ENCODE data around the gene SLC25A30. TPM values are rescaled to one million over a fixed set of nuclear protein-coding genes. Genes with fewer than 3 reads are reported as not detected.

SLC25A30 gene
- total RNA-seq, 4 donors from 2014 or later = 1.7 to 6.7 (median 5.8) TPM

- WGBS, 2 donors = 12 to 29% methylated on average over 2 of the region's 2 CpGs
- H3K4me3 ChIP-seq = no peak overlapping the region
- intact Hi-C loops (cut with DNase I) = no loop called here
- H3K36me3 ChIP-seq = peaks cover 0 to 6% (median 0%) of the 10 kb centered on the region in 3 donors
- H3K27ac ChIP-seq = peak overlapping the region; percentile 74 to 91 (median 84)
- DNase-seq = peak; percentile 47
- H3K9me3 ChIP-seq = no peaks in the 10 kb centered on the region
- H3K27me3 ChIP-seq = no peaks in the 10 kb centered on the region
- peak in 1 of 4 donors; percentile 24 for TF ChIP-seq POLR2A (IDR thresholded peaks at IDR 0.05)
- no peak for TF ChIP-seq CTCF (IDR thresholded peaks at IDR 0.05)
- H3K4me1 ChIP-seq = peaks cover 13 to 68% (median 27%) of the 10 kb centered on the region in 3 donors
Measured at GRCh38 chr13:45367358-45367757, 50.8 kb downstream of the SLC25A30 start.

- Histone ChIP-seq H3K9me3 (no peaks in the 10 kb centered on the region), H3K27me3 (no peaks in the 10 kb centered on the region), H3K27ac (peak overlapping the region; percentile 75 to 91 (median 84)), H3K4me3 (no peak overlapping the region), H3K36me3 (peaks cover 0 to 11% (median 0%) of the 10 kb centered on the region in 3 donors), H3K4me1 (peaks cover 6 to 68% (median 21%) of the 10 kb centered on the region in 3 donors)
- WGBS, 2 donors = 54 to 72% methylated on average over 3 to 4 of the region's 4 CpGs
- no peak for DNase-seq
- no peak for TF ChIP-seq CTCF (IDR thresholded peaks at IDR 0.05)
- no peak for TF ChIP-seq POLR2A (IDR thresholded peaks at IDR 0.05)
- intact Hi-C loops (cut with DNase I) = no loop called here
Measured at GRCh38 chr13:45365558-45365885, 52.7 kb downstream of the SLC25A30 start.

GRCh38 chr13:45364876-45365557, 53.2 kb downstream of the SLC25A30 start:
- WGBS, 2 donors = 68 to 86% methylated on average over 10 of the region's 10 CpGs

GRCh38 chr13:45362939-45363338, 55.2 kb downstream of the SLC25A30 start:
- no peak for DNase-seq
- Histone ChIP-seq H3K27ac (no peak overlapping the region), H3K36me3 (peaks cover 0 to 23% (median 0%) of the 10 kb centered on the region in 3 donors), H3K4me3 (no peak overlapping the region), H3K27me3 (no peaks in the 10 kb centered on the region), H3K9me3 (no peaks in the 10 kb centered on the region), H3K4me1 (peaks cover 3 to 46% (median 12%) of the 10 kb centered on the region in 3 donors)
- intact Hi-C loops (cut with DNase I) = no loop called here
- 83% methylated on average over 1 of the region's 2 CpGs; no CpG with 5 or more reads in 1 of the 2 donors for WGBS, 2 donors
- TF ChIP-seq CTCF (IDR thresholded peaks at IDR 0.05) = no peak
- TF ChIP-seq POLR2A (IDR thresholded peaks at IDR 0.05) = no peak

More at GRCh38 chr13:45364876-45365557, 53.2 kb downstream of the SLC25A30 start:
- DNase-seq = no peak
- no peak for TF ChIP-seq CTCF (IDR thresholded peaks at IDR 0.05)
- TF ChIP-seq POLR2A (IDR thresholded peaks at IDR 0.05) = no peak
- Histone ChIP-seq H3K27ac (peak overlapping the region; percentile 75 to 91 (median 84)), H3K36me3 (peaks cover 0 to 16% (median 0%) of the 10 kb centered on the region in 3 donors), H3K27me3 (no peaks in the 10 kb centered on the region), H3K4me3 (no peak overlapping the region), H3K4me1 (peaks cover 6 to 66% (median 21%) of the 10 kb centered on the region in 3 donors), H3K9me3 (no peaks in the 10 kb centered on the region)
- intact Hi-C loops (cut with DNase I) = no loop called here

GRCh38 chr13:45361596-45362206, 56.5 kb downstream of the SLC25A30 start:
- DNase-seq = no peak
- H3K27ac ChIP-seq = peak overlapping the region in 3 of 4 donors; percentile 11 to 27 (median 21)
- intact Hi-C loops (cut with DNase I) = no loop called here
- H3K4me3 ChIP-seq = no peak overlapping the region
- TF ChIP-seq CTCF (IDR thresholded peaks at IDR 0.05) = no peak
- TF ChIP-seq POLR2A (IDR thresholded peaks at IDR 0.05) = no peak
- peaks cover 3 to 34% (median 6%) of the 10 kb centered on the region in 3 donors for H3K4me1 ChIP-seq
- no peaks in the 10 kb centered on the region for H3K9me3 ChIP-seq
- H3K36me3 ChIP-seq = peaks cover 0 to 35% (median 0%) of the 10 kb centered on the region in 3 donors
- WGBS, 2 donors = 66 to 83% methylated on average over 14 of the region's 14 CpGs
- no peaks in the 10 kb centered on the region for H3K27me3 ChIP-seq
